SK-N-SH (cell line): ENCODE measurements around the gene RAB4A. TPM values are rescaled to one million over a fixed set of nuclear protein-coding genes. Genes with fewer than 3 reads are reported as not detected.

Source experiments
- CTCF ChIA-PET: fragments of 300-600, 350-600 bp; formaldehyde crosslinking; extraction: SDS; loops from one replicate; lab custom pipeline; 2021; lab: Yijun Ruan, JAX
- POLR2A ChIA-PET: fragments of 350-600 bp; sonication (Branson Sonifier 250); formaldehyde crosslinking; extraction: SDS; loops from one replicate; lab custom pipeline; 2020; ENCODE audit warnings: antibody characterized with exemption, inconsistent platforms; lab: Yijun Ruan, JAX
- DNase-seq: peaks from one replicate; pipeline ENCODE4 v3.0.0; 2012
- H2AFZ ChIP-seq: fragments of 200-600 bp; sonication (generic); 2 replicates; pipeline ENCODE4 v1.8.1; 2016; ENCODE audit warnings: antibody characterized with exemption, mild to moderate bottlenecking, low read depth
- H3F3A ChIP-seq: fragments of 200-600 bp; sonication (generic); replicated peaks from 2 replicates; pipeline ENCODE3; 2016; ENCODE audit warnings: antibody characterized with exemption, mild to moderate bottlenecking; ENCODE audit not compliant: insufficient read depth
- H3K27ac ChIP-seq, 2 experiments: fragments of 200-500 bp in 1 of 2; fragments of 200-600 bp in 1 of 2; sonication (Bioruptor generic) in 1 of 2; sonication (generic), shearing (Covaris generic) in 1 of 2; 2 replicates each; pipeline versions ENCODE4 v1.5.1 to v1.6.1; 2014 to 2016; ENCODE audit warnings: low read depth in 2 of 2, inconsistent platforms in 1 of 2, low read length in 1 of 2, mild to moderate bottlenecking in 1 of 2, mixed read lengths in 1 of 2
- H3K27me3 ChIP-seq: fragments of 200-600 bp; sonication (generic), shearing (Covaris generic); 2 replicates; pipeline ENCODE4 v1.6.1; 2016; ENCODE audit warnings: mixed run types; ENCODE audit not compliant: insufficient read depth
- H3K36me3 ChIP-seq, 2 experiments: fragments of 200-500 bp in 1 of 2; fragments of 200-600 bp in 1 of 2; sonication (Bioruptor generic) in 1 of 2; sonication (generic) in 1 of 2; replicated peaks in 1 of 2; 2 replicates each; pipeline versions ENCODE3 to v1.5.1; 2014 to 2016; ENCODE audit warnings: low read length in 1 of 2, mild to moderate bottlenecking in 1 of 2; ENCODE audit not compliant: insufficient read depth in 2 of 2, control insufficient read depth in 1 of 2
- H3K4me1 ChIP-seq, 2 experiments: fragments of 200-500 bp in 1 of 2; fragments of 200-600 bp in 1 of 2; sonication (Bioruptor generic) in 1 of 2; sonication (generic), shearing (Covaris generic) in 1 of 2; 2 replicates each; pipeline versions ENCODE4 v1.5.1 to v1.6.1; 2014 to 2016; ENCODE audit warnings: low read depth in 1 of 2, low read length in 1 of 2, mixed run types in 1 of 2; ENCODE audit not compliant: insufficient read depth in 2 of 2, control insufficient read depth in 1 of 2
- H3K4me2 ChIP-seq: fragments of 200-600 bp; sonication (generic), shearing (Covaris generic); 2 replicates; pipeline ENCODE4 v1.6.1; 2017; ENCODE audit warnings: mixed run types
- H3K4me3 ChIP-seq, 2 experiments: fragments of 200-500 bp in 1 of 2; fragments of 200-600 bp in 1 of 2; sonication (Bioruptor generic) in 1 of 2; sonication (generic), shearing (Covaris generic) in 1 of 2; 2 replicates each; pipeline versions ENCODE4 v1.5.1 to v1.8.1; 2014 to 2016; ENCODE audit warnings: low read depth in 2 of 2, inconsistent platforms in 1 of 2, low read length in 1 of 2, mild to moderate bottlenecking in 1 of 2, mixed read lengths in 1 of 2, moderate library complexity in 1 of 2
- H3K79me2 ChIP-seq: fragments of 200-600 bp; sonication (generic); 2 replicates; pipeline ENCODE4 v1.8.1; 2017; ENCODE audit warnings: mild to moderate bottlenecking; ENCODE audit not compliant: insufficient read depth
- H3K9ac ChIP-seq: fragments of 200-600 bp; sonication (generic); 2 replicates; pipeline ENCODE4 v1.6.1; 2017; ENCODE audit warnings: mixed run types
- H3K9me2 ChIP-seq: fragments of 200-600 bp; sonication (generic); 2 replicates; pipeline ENCODE4 v1.6.1; 2017; ENCODE audit warnings: mixed run types
- H3K9me3 ChIP-seq: fragments of 200-600 bp; sonication (generic); 2 replicates; pipeline ENCODE4 v1.6.1; 2017; ENCODE audit warnings: mixed run types, mild to moderate bottlenecking, moderate library complexity
- H4K20me1 ChIP-seq: fragments of 200-600 bp; sonication (generic); 2 replicates; pipeline ENCODE4 v1.6.1; 2017; ENCODE audit warnings: mild to moderate bottlenecking, mixed run types; ENCODE audit not compliant: insufficient read depth
- CHD2 ChIP-seq: fragments of 150-350 bp; IDR thresholded peaks from 2 replicates; pipeline ENCODE4 v1.6.1; 2018; ENCODE audit warnings: low read length; ENCODE audit not compliant: partially characterized antibody
- ELF1 ChIP-seq: IDR thresholded peaks from 2 replicates; pipeline ENCODE4 v1.4.0; 2012
- EZH2phosphoT487 ChIP-seq: fragments of 200-600 bp; sonication (generic); IDR thresholded peaks from 2 replicates; pipeline ENCODE4 v1.6.1; 2017; ENCODE audit warnings: low read depth, mixed run types, mild to moderate bottlenecking, antibody characterized with exemption, moderate library complexity, borderline replicate concordance
- FOSL2 ChIP-seq: IDR thresholded peaks from 2 replicates; pipeline ENCODE4 v1.4.0; 2012; ENCODE audit warnings: low read depth, mild to moderate bottlenecking, moderate library complexity, borderline replicate concordance
- FOXM1 ChIP-seq: IDR thresholded peaks from 2 replicates; pipeline ENCODE4 v1.4.0; 2012; ENCODE audit warnings: low read depth, mild to moderate bottlenecking
- IRF3 ChIP-seq: fragments of 150-350 bp; IDR thresholded peaks from 2 replicates; pipeline ENCODE4 v1.6.1; 2016; ENCODE audit warnings: mild to moderate bottlenecking, low read depth, low read length
- MAX ChIP-seq: IDR thresholded peaks from 2 replicates; pipeline ENCODE4 v1.4.0; 2012; ENCODE audit warnings: low read depth
- MEF2A ChIP-seq: IDR thresholded peaks from 2 replicates; pipeline ENCODE4 v1.4.0; 2012; ENCODE audit warnings: low read depth, borderline replicate concordance
- NRF1 ChIP-seq: IDR thresholded peaks from 2 replicates; pipeline ENCODE4 v1.6.1; 2012; ENCODE audit warnings: low read depth, mild to moderate bottlenecking, low read length
- POLR2AphosphoS5 ChIP-seq: IDR thresholded peaks from 2 replicates; pipeline ENCODE4 v1.6.1; 2012; ENCODE audit warnings: low read depth, low read length
- RAD21 ChIP-seq: IDR thresholded peaks from 2 replicates; pipeline ENCODE4 v1.6.1; 2012; ENCODE audit warnings: mild to moderate bottlenecking, low read length
- RXRA ChIP-seq: IDR thresholded peaks from 2 replicates; pipeline ENCODE4 v1.4.0; 2012; ENCODE audit warnings: low read depth, mild to moderate bottlenecking, borderline replicate concordance
- SMC3 ChIP-seq: IDR thresholded peaks from 2 replicates; pipeline ENCODE4 v1.6.1; 2012; ENCODE audit warnings: low read depth, low read length, improper control_type of control experiment
- TAF1 ChIP-seq: IDR thresholded peaks from 2 replicates; pipeline ENCODE4 v1.6.1; 2012; ENCODE audit warnings: low read depth, mild to moderate bottlenecking, low read length, moderate library complexity, borderline replicate concordance
- TEAD4 ChIP-seq: IDR thresholded peaks from 2 replicates; pipeline ENCODE4 v1.4.0; 2012; ENCODE audit warnings: mild to moderate bottlenecking, borderline replicate concordance; ENCODE audit not compliant: insufficient read depth
- USF1 ChIP-seq: IDR thresholded peaks from 2 replicates; pipeline ENCODE4 v1.4.0; 2012; ENCODE audit warnings: low read depth, borderline replicate concordance
- YY1 ChIP-seq: IDR thresholded peaks from 2 replicates; pipeline ENCODE4 v1.4.0; 2012; ENCODE audit warnings: low read depth, mild to moderate bottlenecking
- polyA plus RNA-seq, 3 experiments: library from polyadenylated mRNA; depleted of rRNA; stranded (reverse); fragments of >200 nt; gene quantifications; 2 replicates each; pipeline ENCODE4 v1.2.3, GENCODE V29; 2012

Gene RAB4A
- polyA plus RNA-seq, 1 of the 3 experiments (the other 2 are of a cell fraction): 28.1 TPM

- Histone ChIP-seq H3K79me2 (no peaks in the 10 kb centered on the region), H3K9ac (no peak overlapping the region), H2AFZ (no peak overlapping the region), H3K4me3 (no peak overlapping the region), H3K4me1 (no peaks in the 10 kb centered on the region), H3K4me2 (no peak overlapping the region), H3K9me2 (no peaks in the 10 kb centered on the region), H3K9me3 (0 out of 2 replicates have a peak, but pooled peaks cover 7% of the 10 kb centered on the region), H3K27ac (no peak overlapping the region), H3K36me3 (no peaks in the 10 kb centered on the region), H4K20me1 (no peaks in the 10 kb centered on the region), H3F3A (no peaks in the 10 kb centered on the region), H3K27me3 (no peaks in the 10 kb centered on the region)
- DNase-seq: no peak
- ChIA-PET CTCF (interaction anchor here (1.4 kb wide), 1 partner anchor 10 kb away, joined by 5 read pairs; no protein-coding TSS in a partner anchor), POLR2A (no interaction called here)
- TF ChIP-seq SMC3: no peak
- TF ChIP-seq USF1: no peak
- no peak for TF ChIP-seq IRF3
- no peak for TF ChIP-seq FOXM1
- TF ChIP-seq ELF1: no peak
- TF ChIP-seq TEAD4: no peak
- no peak for TF ChIP-seq RXRA
- no peak for TF ChIP-seq MAX
- TF ChIP-seq EZH2phosphoT487: no peak
- TF ChIP-seq CHD2: no peak
- no peak for TF ChIP-seq MEF2A
- no peak for TF ChIP-seq NRF1
- TF ChIP-seq TAF1: no peak
- TF ChIP-seq RAD21: no peak
- TF ChIP-seq FOSL2: no peak
- no peak for TF ChIP-seq YY1
- TF ChIP-seq POLR2AphosphoS5: no peak
Observed at GRCh38 chr1:229354226-229354625, 83.3 kb downstream of the RAB4A start.

Other genes starting within 250 kb of the RAB4A start
- gene CCSAP, start 71.9 kb downstream of the RAB4A start, polyA plus RNA-seq (2012; rRNA removed): 1.8 and 2.2 TPM in 2 replicates
- gene ACTA1, start 163.0 kb downstream of the RAB4A start, polyA plus RNA-seq (2012; rRNA removed): 0.21 and 0.36 TPM in 2 replicates
- gene NUP133, start 237.2 kb downstream of the RAB4A start, polyA plus RNA-seq (2012; rRNA removed): 10.9 and 14.8 TPM in 2 replicates